ENCODE results near the gene DCUN1D1.

DCUN1D1 gene

DNA sequence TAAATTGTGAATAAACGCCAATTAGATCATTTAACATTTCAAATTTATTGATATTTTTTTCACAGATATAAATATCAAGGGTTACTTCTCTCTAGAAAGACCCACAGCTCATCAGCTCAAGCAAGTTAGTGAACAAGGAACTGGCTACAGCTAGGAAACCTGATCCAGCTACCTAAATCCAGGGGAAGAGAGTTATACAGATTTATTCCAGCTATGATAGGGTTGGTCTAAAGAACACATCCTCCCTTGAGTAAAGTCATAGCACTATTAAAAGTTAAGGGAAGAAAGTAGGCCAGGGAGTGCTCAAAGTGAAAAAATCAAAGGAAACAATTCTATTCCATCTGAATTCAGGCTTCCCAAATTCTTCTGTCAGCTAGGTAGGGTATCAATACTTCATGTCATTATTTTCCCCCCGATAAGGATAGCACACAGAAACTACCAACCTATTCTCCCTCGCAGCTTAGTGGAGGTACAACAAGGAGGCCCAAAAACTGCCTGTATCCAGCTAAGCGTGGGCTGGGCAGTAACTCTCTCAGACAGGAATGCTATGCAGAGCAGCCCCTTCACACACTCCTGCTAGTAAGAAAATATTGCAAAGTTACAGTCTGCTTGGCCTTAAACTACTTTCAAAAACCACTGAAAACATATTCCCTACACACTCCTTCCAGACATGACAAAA is 44.0 kb downstream of the DCUN1D1 start:
- no peak for DNase-seq (ENCODE audit: low read depth)

DNA sequence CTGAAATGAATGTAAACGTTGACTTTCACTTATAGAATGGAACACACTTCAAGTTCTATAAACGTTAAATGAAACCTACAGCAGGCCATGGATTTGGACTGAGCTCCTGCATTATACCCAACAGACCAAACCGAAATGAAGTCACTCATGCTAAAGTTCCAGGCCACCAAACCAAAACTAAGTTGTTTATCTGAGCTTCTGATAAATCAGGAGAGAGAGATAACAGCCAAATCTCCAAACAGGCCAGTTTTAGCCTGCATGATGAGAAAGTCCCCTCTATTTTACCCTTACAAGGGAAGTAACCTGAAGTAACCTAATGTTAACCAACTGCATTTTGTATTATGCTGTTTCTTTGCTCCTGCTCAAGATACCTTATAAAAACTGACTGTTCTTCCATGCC is 44.5 kb downstream of the DCUN1D1 start:
- DNase-seq (ENCODE audit: low read depth): no peak

DNA sequence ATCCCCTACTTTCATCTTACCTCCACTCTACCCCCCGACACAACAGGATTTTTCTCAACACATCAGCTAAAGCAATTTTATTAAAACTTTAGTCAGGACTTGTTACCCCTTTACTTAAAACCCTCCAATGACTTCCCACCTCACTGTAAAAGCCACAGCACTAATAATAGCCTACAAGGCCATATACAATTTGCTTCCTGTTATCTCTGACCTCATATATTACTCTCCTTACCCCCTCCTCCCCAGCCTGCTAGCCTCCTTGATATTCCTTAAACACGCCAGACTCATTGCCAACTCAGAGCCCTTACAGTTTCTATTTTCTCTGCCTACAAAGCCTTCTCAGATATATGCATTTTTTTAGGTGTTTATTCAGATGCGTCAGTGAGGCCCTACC is 54.4 kb downstream of the DCUN1D1 start:
- no peak for DNase-seq (ENCODE audit: low read depth)

DNA sequence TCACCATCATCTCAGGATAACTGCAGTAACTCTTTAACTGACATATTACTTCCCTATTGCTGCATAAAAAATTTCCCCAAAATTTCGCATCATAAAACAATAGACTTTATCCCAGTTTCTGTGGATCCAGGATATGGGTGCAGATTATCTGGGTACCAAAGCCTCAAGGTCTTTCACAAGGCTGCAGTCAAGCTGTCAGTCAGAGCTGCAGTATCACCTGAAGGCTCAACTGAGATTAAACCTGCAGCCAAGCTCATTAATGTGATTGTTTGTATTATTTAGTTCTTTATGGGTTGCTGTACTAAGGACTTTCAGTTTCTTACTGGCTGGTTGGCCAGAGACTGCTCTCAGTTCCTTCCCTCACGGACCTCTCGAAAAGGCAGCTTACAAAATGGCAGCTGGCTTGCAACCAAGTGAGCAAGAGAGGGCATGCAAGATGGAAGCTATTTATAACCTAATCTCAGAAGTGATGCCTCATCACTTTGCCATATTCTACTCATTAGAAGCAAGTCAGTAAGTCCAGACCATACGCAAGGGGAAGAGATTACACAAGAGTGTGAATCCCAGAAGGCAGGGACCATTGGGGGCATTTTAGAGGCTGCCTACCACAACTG is 54.9 kb downstream of the DCUN1D1 start:
- no peak for DNase-seq (ENCODE audit: low read depth)

DNA sequence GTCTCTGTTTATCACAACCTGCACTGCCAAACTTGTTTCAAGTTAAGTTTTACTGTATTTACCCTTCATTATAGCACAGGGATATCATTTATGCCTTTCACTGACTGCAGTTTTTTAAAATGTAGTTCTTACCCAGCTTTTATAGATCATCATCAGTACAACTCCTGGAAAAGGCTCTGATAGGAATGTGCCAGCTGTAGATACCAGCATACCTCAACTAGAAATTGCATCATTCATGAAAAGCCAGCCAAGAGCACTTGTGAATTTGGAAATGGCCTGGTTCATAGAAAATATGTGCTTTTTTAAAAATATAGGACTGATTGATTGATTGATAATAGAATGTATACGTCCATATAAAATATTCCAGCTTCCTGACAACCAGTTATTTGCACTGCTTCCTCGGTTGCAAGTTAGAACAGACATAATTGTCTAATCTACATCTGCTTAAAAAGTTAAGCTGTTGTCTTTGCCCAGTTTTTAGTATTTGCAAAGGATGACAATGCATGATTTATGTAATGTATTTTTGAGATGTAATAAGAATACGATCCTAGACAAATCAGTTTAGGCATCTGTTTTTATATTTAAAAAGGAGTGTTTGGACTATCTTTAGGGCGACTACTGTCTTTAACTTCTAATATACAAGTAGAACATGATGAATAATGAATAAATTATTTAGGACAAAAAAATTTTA is 58.5 kb downstream of the DCUN1D1 start:
- no peak for DNase-seq (ENCODE audit: low read depth)

DNA sequence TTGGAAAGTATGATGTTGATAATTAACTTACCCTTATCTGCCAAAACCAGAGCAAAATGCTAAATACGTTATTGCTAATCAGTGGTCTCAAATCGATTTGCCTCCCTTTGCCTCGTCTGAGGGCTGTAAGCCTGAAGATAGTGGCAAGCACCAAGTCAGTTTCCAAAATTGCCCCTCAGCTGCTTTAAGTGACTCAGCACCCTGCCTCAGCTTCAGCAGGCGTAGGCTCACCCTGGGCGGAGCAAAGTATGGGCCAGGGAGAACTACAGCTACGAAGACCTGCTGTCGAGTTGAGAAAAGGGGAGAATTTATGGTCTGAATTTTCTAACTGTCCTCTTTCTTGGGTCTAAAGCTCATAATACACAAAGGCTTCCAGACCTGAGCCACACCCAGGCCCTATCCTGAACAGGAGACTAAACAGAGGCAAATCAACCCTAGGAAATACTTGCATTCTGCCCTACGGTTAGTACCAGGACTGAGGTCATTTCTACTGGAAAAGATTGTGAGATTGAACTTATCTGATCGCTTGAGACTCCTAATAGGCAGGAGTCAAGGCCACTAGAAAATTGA is 59.7 kb downstream of the DCUN1D1 start:
- no peak for DNase-seq (ENCODE audit: low read depth)

DNA sequence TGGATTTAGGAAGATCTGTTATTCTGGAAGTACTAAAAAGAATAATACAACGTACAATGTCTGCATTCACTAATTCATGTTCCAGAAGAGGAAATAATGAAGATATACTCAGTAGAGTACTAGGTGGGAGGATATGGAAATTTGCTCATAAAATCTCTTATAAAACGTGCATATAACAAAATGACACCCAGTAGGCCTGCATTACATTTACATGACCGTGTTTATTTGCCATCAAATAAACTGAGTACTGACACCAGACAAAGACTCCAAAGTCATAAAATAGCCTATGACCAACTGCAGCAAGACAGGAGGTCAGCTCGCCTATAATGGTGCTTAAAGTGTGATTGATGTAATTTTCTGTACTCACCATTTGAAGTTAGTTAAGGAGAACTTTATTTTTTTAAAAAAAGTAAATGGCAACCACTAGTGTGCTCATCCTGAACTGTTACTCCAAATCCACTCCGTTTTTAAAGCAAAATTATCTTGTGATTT is 60.4 kb downstream of the DCUN1D1 start:
- no peak for DNase-seq (ENCODE audit: low read depth)

DNA sequence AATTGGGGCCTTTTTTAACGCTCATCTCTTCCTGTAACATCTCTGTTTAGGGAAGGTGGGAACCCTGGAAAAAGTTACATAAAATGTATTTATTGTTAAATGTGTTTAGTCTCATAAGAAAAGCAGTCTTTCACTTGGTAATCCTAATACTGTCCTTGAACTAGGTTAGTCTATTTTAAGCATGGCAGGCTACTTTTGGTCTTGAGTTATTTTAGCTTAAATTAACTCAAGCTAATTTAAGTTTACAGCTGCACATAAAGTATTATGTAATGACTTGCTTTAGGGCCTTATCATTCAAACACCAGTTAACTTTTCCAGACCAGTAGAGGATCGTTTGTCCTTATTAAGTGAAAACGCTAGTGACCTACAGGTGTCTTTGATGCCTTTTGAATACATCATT is 63.2 kb downstream of the DCUN1D1 start:
- no peak for DNase-seq (ENCODE audit: low read depth)

DNA sequence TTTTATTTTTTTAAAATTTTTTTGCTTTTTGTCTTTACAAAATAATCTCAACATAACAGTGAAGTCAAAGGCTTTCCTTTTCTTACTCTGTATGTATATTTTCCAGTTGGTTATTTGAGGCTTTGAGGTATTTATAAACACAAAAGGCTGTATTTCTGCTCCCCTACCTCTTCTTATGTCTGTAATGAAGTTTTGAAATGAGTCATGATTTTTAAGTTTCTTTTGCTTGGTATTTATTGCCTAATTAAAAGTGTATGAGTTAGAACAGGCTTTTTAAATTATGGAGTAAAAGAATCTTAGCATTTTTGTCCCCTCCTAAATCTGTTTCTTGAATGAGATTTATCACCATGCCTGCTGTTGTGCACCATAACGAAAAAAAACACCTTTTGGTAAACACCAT is 66.0 kb downstream of the DCUN1D1 start:
- no peak for DNase-seq (ENCODE audit: low read depth)

DNA sequence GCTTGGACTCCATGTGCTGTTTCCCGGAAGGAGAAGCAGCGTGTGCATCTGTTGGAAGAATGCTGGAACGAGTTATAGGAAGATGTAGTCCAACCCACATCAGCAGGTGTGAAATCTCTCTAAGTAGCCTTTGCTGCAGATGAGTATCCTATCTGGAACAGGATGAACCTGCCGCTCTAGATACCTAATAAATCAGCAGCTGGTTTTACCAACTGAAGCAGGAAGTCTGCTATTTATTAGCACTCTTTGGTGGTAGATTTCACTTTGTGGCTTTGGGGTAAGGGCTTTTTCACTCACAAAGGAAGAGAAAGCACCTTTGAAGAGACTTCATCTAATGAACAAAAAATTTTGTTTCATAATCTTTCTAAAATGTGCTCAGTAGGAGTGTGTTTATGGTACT is 66.4 kb downstream of the DCUN1D1 start:
- DNase-seq (ENCODE audit: low read depth): no peak

DNA sequence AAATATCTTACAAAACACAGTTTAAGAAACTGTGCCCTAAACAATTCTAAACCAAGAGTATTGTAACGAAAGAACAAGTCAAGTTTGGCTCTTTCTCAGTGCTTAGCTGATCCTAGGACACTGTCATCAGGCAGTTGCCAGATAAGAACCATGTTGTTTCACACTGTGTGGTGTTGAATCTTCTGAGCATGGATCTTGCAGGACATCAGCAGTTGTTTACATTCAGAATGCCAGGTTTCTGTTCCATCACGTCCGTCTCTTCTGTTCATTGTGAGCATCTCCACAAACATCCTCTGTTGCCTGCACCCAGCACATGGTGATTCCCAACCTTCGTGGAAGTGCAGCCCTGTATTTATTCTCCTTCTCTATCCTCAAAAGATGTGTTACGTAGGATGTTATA is 67.9 kb downstream of the DCUN1D1 start:
- no peak for DNase-seq (ENCODE audit: low read depth)

DNA sequence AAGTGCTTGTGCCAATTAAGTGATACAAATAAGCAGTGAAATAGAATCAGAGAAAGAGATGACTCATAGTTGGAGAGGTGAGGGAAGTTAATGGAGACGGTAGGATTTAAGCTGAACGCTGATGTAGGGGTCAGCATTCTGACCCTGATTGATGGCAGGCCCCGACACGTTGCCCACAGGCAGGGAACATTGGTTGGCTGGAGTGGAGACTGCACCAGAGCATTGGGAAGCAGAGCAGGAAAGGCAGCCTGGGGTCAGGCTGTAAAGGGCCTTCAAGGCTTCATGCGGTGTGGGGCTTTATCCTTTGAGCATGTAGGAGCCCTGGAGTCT is 68.6 kb downstream of the DCUN1D1 start:
- no peak for DNase-seq (ENCODE audit: low read depth)

DNA sequence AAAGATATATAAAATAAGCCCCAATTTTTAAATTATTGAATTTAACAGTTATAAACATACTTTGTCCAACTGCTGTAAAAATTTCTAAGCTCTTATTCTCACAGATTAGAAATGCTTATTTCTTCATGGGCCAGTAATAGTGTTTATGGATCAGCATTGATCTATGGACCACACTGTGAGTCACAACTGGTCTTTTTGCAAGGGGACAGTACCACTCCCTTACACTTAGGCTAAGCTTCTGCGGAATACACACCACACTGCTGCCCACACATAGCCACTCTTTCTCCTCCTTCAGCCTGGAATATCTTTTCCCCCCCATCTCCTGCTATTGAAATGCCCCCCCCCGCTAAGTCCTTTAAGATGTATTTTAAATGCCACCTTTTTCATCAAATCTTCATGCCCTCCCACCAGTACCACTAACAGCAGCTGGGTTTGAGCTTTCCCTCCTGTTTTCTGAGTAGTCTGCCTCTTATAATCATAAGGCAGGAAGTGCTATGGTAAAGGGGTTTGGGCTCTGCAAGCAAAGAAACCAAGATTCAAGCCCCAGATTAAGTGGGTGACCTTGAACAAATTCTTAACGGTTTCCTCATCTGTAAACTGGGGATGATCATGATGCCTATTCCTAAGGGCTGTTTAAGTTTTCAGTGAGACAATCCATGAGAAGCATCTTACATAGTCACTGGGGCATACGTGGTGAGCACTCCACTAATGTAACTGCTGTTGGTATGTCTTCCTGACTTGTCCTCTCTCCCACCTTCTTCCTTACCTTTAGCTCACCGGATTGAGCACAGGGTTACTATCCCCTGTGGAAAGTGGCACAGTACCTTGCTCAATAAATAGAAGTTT is 69.2 kb downstream of the DCUN1D1 start:
- no peak for DNase-seq (ENCODE audit: low read depth)

DNA sequence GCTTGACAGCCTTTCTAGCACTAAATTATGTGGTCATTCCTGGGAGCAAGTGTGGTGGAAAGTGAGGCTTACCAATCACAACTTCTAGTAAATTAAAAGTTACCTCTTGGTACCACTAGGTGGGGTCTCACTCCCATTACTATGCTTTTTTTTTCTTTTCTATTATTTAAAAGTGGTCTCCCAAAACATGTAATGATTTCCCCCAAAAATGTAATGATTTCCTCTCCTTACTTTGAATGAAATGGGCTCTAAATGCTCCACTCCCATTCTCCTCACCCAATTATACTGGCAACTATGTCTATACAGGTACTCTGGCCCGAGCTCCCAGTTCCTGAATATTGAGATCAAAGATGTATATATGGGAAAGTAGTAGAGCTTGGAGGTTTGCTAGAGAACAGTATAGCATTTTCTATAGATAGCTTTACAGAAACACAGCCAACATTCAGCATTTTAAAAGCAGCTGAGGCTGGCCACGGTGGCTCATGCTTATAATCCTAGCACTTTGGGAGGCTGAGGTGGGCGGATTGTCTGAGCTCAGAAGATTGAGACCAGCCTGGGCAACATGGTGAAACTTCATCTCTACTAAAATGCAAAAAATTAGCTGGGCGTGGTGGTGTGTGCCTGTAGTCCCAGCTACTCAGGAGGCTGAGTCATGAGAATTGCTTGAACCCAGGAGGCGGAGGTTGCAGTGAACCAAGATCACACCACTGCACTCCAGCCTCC is 70.9 kb downstream of the DCUN1D1 start:
- DNase-seq (ENCODE audit: low read depth): no peak

DNA sequence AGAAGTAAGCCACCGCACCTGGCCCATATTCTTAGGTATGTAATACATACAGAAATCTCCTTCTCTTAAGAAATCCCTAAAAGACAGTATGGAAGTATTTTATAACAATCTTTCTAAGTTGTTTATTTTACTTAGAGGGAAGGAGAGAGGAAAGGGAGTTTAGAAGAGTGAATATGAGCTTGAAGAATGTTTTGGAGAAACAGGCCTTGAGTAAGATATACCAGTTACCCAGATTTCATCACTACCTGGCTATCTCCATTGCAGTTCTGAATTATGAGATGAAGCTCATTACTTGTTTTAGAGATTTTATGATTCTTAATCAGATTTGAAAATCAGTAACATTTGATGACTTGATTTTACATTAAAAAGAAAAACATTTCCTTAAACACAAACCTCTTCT is 71.9 kb downstream of the DCUN1D1 start:
- DNase-seq (ENCODE audit: low read depth): no peak

DNA sequence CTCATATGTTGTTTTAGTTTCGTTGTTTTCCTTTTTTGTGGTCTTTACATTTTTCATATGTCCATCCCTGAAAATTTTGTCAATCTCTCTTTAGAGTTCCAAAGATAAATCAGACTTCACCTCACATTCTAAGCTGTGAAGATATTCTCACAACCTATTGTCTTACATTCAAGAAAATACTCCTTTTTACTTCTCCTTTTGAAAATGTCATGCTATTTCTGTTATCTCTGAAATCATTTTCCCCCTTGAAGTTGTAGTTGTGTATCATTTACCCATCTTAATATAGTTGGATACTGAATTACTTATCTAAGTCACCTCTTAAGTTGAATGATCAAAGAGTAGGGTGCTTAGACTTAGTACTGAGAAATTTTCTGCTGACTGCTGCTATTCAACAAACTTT is 74.3 kb downstream of the DCUN1D1 start:
- DNase-seq (ENCODE audit: low read depth): no peak

DNA sequence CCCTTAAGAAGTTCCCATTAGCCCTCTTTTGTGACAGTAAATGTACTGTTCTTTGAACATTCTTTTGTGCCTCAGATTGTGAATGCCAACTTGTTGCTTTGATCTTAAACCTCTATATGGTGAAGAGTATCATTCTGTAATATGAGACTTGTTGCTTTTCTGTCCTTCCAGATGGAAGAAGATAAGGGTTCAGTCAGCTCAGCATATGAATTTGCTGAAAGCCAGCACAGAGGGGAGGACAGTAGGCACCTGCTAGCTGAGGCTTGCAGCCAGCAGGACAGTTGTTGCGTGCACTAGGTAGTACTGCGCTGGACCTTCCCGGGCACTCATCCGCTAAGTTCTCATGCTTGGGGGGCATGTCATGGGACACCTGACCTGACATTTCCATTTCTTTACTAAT is 74.7 kb downstream of the DCUN1D1 start:
- no peak for DNase-seq (ENCODE audit: low read depth)

DNA sequence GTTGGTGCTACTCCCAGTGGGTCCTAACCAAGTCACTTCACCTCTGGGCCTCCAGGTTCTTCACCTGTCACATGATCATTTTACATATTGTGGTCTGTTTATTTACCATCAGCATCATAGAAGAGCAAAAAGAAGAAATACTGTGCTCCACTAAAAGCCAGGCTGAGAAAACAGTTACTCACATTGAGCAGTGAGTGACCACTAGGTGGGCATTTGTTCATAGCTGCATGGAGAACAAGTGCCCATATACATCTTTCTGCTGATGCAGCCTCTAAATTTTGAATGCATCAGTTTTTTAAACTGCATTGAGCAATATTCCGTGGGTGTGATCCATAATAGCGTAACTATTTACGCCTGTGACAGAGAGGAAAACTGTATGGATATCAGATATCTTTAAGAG is 76.2 kb downstream of the DCUN1D1 start:
- no peak for DNase-seq (ENCODE audit: low read depth)

DNA sequence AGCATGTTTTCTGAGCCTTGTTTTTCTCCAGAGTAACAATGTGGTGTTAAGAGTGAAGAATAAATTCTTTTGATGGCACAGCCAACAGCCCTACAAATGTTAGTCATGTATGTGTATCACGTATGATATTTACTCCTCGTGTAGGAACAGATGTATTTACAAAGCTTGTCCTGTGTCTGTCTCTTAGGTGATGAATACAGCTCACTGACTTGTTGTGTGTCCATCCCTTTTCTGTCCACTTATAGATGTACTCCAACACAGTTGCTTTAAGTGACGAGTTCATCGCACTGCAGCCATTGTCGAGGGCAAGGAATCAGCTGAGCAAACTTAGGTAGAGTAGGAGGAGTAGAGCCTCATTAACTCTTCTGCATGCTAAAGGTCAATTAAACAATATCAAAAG is 78.1 kb downstream of the DCUN1D1 start:
- DNase-seq (ENCODE audit: low read depth): no peak

DNA sequence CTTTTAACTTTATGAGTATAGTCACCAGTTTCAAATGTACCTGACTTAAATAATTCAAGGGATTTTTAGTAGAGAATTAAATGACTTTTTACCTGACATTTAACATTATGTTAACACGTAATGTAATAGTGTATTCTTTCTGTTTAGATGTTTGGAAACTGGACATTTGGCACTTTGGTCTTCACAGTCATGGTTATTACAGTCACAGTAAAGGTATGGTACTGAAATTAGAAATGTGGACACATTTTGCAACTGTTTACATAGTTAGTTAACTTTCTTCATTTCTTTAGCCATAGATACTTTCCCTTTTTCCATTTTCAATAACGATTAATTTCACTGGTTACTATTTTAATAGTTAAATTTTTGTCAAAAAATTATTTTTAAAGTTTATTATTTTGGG is 83.8 kb downstream of the DCUN1D1 start:
- DNase-seq (ENCODE audit: low read depth): no peak

DNA sequence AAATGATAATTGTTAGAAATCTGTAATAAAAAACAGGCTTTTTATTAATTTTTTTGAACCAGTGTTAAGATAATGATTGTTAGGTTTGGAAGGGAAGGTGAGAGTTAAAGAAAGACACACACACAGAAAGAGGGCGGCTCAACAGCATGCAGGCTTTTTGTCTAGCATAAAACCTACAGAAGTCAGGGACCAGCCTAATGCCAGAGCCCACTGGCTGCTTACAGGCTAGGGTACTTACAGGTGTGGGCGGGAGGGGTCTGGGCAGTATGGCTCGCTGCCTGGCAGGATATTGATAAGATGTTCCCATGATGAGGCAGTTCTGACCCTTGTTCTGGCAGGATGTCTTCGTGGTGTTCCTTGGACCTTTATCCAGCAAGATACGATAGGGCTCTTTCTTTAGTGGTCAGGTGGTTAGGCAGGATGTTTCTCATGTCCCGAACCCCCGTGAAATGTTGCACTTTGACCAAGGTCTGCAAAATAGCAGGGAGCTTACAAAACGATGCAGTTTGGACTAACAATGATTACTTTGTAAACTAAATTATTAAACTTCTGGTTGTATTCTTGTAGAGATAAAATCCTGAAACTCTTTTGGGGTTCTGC is 84.7 kb downstream of the DCUN1D1 start:
- no peak for DNase-seq (ENCODE audit: low read depth)

Measured in activated T-cell treated with anti-CD3 and anti-CD28 coated beads for 24 hours (primary cell).